HEK293T (cell line): Measurements from ENCODE around the gene CD28.

Experiments used
- ELF4 ChIP-seq: fragments of 450-650 bp; IDR thresholded peaks from 2 replicates; pipeline ENCODE4 v1.6.1; 2017; ENCODE audit warnings: antibody characterized with exemption
- SUZ12 ChIP-seq: fragments of 450-650 bp; IDR thresholded peaks from 2 replicates; pipeline ENCODE4 v1.6.1; 2016; ENCODE audit warnings: mild to moderate bottlenecking

GRCh38 chr2:203707530-203707929 is 1.1 kb downstream of the CD28 start:
- TF ChIP-seq ELF4 (no peak), SUZ12 (no peak)
